Calu3 (cell line): ENCODE measurements around the gene EEF1AKMT3. TPM values are rescaled to one million over a fixed set of nuclear protein-coding genes. Genes with fewer than 3 reads are reported as not detected.

Experiments
- BruUV-seq: library from RNA; stranded (reverse); fragments of 400-500 nt; replicated peaks from 2 replicates; lab custom pipeline; 2021; lab: Mats Ljungman, UMichigan
- CTCF ChIA-PET: fragments of 300-600 bp; sonication (Branson Sonifier 250); formaldehyde crosslinking; loops from one replicate; lab custom pipeline; 2022; ENCODE audit warnings: antibody characterized with exemption; lab: Charles Lee
- DNase-seq: peaks from one replicate; pipeline ENCODE4 v3.0.0; 2022
- H3K27ac Mint-ChIP-seq: one replicate; pipeline ENCODE4 v1.8.0; 2022; ENCODE audit warnings: mixed read lengths; ENCODE audit not compliant: unreplicated experiment
- H3K27me3 Mint-ChIP-seq: one replicate; pipeline ENCODE4 v1.8.0; 2022; ENCODE audit warnings: mixed read lengths; ENCODE audit not compliant: unreplicated experiment
- H3K36me3 Mint-ChIP-seq: one replicate; pipeline ENCODE4 v1.8.0; 2022; ENCODE audit warnings: mild to moderate bottlenecking, moderate library complexity, mixed read lengths; ENCODE audit not compliant: insufficient read depth, unreplicated experiment
- H3K4me1 Mint-ChIP-seq: one replicate; pipeline ENCODE4 v1.8.0; 2022; ENCODE audit warnings: mild to moderate bottlenecking, low read depth, mixed read lengths; ENCODE audit not compliant: unreplicated experiment
- H3K4me3 Mint-ChIP-seq: one replicate; pipeline ENCODE4 v1.8.0; 2022; ENCODE audit warnings: mild to moderate bottlenecking, low read depth, moderate library complexity, mixed read lengths; ENCODE audit not compliant: unreplicated experiment
- H3K9me3 Mint-ChIP-seq: one replicate; pipeline ENCODE4 v1.8.0; 2022; ENCODE audit warnings: low read depth, mixed read lengths; ENCODE audit not compliant: unreplicated experiment
- intact Hi-C: fragments of 100-400 bp; cut with micrococcal nuclease; formaldehyde crosslinking; loops from one replicate; pipeline ENCODE4 v1.10.0; 2022; ENCODE audit not compliant: unreplicated experiment
- total RNA-seq: library from RNA; stranded (reverse); gene quantifications from 2 replicates; pipeline ENCODE4 v1.2.3, GENCODE V29; 2022
- TF ChIP-seq, protein P1 (sequence below): fragments of 200-600 bp; IDR thresholded peaks from one replicate; pipeline ENCODE4 v1.8.0; 2022; ENCODE audit warnings: antibody characterized with exemption; ENCODE audit not compliant: unreplicated experiment

The EEF1AKMT3 gene
- total RNA-seq, 1 experiment from 2014 or later = 8.4 TPM

DNA sequence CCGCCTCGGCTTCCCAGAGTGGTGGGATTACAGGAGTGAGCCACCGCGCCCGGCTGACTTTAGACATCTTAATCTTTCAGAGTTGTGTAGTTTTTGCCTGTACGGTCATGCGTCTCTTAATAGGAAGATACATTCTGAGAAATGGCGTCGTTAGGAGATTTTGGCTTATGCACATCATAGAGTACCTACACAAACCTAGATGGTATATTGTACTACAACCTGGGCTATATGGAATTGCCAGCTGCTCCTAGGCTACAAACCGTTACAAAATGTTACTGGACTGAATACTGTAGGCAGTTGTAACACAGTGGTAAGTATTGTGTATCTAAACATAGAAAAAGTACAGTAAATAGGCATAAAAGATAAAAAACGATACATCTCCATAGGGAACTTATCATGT is 11.4 kb downstream of the EEF1AKMT3 start:
- Mint-ChIP-seq H3K9me3 (no peaks in the 10 kb centered on the region), H3K27me3 (no peaks in the 10 kb centered on the region), H3K4me1 (no peaks in the 10 kb centered on the region), H3K36me3 (peaks cover 22% of the 10 kb centered on the region), H3K27ac (no peak overlapping the region), H3K4me3 (peak overlapping the region; percentile 100)
- BruUV-seq = TSS peak; percentile 57
- intact Hi-C loops = no loop called here
- DNase-seq = no peak
- TF ChIP-seq, protein P1, sequence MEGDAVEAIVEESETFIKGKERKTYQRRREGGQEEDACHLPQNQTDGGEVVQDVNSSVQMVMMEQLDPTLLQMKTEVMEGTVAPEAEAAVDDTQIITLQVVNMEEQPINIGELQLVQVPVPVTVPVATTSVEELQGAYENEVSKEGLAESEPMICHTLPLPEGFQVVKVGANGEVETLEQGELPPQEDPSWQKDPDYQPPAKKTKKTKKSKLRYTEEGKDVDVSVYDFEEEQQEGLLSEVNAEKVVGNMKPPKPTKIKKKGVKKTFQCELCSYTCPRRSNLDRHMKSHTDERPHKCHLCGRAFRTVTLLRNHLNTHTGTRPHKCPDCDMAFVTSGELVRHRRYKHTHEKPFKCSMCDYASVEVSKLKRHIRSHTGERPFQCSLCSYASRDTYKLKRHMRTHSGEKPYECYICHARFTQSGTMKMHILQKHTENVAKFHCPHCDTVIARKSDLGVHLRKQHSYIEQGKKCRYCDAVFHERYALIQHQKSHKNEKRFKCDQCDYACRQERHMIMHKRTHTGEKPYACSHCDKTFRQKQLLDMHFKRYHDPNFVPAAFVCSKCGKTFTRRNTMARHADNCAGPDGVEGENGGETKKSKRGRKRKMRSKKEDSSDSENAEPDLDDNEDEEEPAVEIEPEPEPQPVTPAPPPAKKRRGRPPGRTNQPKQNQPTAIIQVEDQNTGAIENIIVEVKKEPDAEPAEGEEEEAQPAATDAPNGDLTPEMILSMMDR = no peak
- CTCF ChIA-PET = no interaction called here

DNA sequence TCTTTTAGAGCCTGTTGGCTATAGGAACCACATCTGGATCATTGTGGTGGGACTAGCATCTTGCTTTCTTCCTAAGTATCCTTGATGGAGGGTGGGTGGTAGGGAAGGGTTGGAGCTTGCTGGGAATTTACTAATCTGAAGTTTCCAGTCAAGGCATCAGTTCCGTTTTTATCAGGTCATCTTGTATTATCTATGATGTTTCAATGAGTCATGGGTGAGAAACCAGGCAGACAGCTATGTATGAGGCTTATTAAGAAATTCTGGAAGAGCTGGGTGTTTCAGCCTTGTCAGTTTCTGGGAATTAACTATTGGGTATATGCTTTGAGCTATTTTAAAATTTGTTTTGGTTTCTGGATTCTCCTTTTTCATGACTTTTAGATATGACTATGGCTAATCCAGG is 21.5 kb downstream of the EEF1AKMT3 start:
- H3K27ac Mint-ChIP-seq = no peak overlapping the region
- intact Hi-C loops = no loop called here
- no peak for DNase-seq
- TF ChIP-seq, protein P1 = no peak
- H3K4me1 Mint-ChIP-seq = no peaks in the 10 kb centered on the region
- no peaks in the 10 kb centered on the region for H3K9me3 Mint-ChIP-seq
- peaks cover 59% of the 10 kb centered on the region for H3K36me3 Mint-ChIP-seq
- CTCF ChIA-PET = interaction anchor here (1.2 kb wide), 1 partner anchor 103 kb away, joined by 3 read pairs; no protein-coding TSS in a partner anchor
- H3K4me3 Mint-ChIP-seq = no peak overlapping the region
- no TSS peak for BruUV-seq
- no peaks in the 10 kb centered on the region for H3K27me3 Mint-ChIP-seq

DNA sequence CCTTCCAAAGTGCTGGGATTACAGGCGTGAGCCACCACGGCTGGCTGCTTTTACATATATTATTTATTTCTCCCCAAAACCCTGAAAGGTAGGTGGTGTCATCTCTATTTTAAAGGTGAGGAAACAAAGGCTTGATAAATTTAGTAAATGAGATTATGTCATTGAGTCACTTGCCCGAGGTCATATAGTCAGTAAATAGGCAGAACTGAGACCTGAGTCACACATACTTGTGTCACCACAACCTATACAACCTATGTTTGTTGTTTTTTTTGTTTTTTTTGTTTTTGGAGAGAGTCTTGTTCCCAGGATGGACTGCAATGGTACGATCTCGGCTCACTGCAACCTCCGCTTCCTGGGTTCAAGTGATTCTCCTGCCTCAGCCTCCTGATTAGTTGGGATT is 22.9 kb downstream of the EEF1AKMT3 start:
- no peak for DNase-seq
- no TSS peak for BruUV-seq
- no peak overlapping the region for H3K27ac Mint-ChIP-seq

DNA sequence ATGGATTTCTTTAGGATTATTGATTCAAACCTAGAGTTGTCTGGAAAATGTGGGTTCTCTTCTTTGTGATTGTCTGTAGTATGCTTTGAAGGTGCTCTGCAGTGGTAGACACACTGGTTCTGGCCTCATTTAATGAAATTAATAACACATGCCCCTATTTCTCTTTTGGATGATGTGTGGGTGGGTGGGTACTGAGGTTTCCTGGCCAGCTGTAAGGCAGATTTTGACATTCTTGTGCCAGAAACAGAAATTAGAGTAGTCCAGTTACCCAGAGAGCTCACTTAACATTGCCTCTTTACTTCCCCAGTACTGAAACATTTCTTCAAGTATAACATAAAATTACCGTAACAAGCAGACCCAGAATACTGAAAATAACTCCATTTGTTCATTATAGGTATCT is 24.6 kb downstream of the EEF1AKMT3 start:
- no TSS peak for BruUV-seq
- Mint-ChIP-seq H3K27ac (no peak overlapping the region), H3K9me3 (no peaks in the 10 kb centered on the region), H3K4me3 (no peak overlapping the region), H3K27me3 (no peaks in the 10 kb centered on the region), H3K4me1 (no peaks in the 10 kb centered on the region), H3K36me3 (peaks cover 34% of the 10 kb centered on the region)
- intact Hi-C loops = no loop called here
- no peak for DNase-seq
- CTCF ChIA-PET = no interaction called here
- TF ChIP-seq, protein P1 = no peak

More for the DNA sequence above, 22.9 kb downstream of the EEF1AKMT3 start:
- H3K4me3 Mint-ChIP-seq = no peak overlapping the region
- CTCF ChIA-PET = interaction anchor here (0.6 kb wide), 1 partner anchor 366 kb away, joined by 3 read pairs; no protein-coding TSS in a partner anchor
- TF ChIP-seq, protein P1 = no peak
- intact Hi-C loops = no loop called here
- H3K27me3 Mint-ChIP-seq = no peaks in the 10 kb centered on the region
- no peaks in the 10 kb centered on the region for H3K4me1 Mint-ChIP-seq
- no peaks in the 10 kb centered on the region for H3K9me3 Mint-ChIP-seq
- peaks cover 46% of the 10 kb centered on the region for H3K36me3 Mint-ChIP-seq
